Astrocyte of the hippocampus (primary cell): ENCODE data around the gene DSCAML1.
"Not testable (repeated sequence)": the region's sequence is repeated elsewhere in the genome, so short reads cannot be mapped to it uniquely, and the experiment has no call there.

ENCODE experiments used
- DNase-seq: peaks from one replicate; pipeline ENCODE4 v3.0.0; 2011; ENCODE audit warnings: low read depth, low spot score

Gene DSCAML1

DNA sequence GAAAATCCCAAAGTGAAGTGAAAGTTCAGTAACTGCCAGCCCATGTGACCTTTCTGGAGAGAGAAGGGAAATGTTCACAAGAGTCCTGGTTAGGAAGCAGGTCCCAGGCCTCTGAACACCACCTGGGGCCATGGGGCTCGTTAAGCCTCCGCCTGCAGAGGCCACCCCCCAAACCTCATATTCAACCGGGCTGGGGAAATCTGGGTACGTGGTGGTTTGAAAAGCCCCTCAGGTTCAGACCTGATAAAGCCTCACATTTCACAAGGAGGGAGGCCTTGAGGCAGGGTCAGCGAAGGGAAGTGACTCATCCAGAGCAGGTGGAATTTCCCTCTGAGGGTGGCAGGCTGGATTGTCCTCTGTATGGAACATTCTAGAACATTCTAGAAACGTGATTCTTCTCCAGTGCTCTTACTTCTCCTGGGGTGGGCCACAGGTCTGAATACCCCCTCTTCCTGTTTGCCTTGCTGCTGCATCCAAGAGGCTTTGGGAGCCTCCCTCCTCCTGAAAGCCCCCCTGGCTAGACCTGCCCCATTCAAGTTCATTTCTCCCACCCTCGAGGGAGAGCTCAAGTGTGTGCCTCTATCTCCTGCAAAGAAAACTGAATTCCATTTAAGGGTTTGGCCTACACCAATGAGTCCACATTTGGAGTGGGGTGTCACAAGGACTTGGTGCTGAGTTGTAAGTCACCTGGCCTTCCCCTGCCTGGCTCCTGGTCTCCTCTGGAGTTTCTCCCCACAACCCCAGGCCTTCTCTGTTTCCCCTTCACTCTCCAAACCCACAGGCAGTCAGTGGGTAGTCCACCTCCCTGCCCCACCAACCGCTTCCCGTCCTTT, 21.2 kb upstream of the DSCAML1 start:
- peak; percentile 48 for DNase-seq

DNA sequence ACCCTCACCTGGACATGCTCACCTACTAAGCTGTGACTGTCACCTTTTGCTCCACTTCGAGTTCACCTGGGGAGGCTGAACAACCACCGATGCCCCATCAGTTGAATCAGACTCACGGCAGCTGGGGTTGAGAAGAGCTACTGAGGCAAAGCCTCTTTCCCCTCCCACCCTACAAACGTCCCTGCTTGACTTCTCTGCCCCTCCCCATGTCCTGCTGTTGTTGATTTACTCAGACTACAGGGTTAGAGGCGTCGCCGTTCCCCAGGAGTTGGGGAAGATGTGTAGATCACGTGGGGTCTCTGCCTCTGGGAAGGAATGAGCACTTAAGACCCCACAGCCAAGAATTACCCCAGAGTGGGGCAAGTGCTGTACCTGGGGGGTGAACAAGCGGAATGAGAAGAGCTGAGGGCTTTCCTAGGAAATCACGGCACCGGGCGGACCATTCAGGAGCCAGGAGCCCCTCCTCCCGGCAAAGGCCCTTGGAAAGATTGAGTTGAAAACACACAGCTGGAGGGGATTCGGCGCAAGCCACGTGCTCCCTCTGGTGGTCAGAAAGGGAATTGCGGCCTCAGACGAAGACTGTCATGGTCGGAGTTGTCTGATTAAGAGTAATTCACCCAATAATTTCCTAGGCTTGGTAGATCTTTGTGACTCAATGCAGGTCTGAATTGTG, 20.5 kb upstream of the DSCAML1 start:
- peak; percentile 90 for DNase-seq

DNA sequence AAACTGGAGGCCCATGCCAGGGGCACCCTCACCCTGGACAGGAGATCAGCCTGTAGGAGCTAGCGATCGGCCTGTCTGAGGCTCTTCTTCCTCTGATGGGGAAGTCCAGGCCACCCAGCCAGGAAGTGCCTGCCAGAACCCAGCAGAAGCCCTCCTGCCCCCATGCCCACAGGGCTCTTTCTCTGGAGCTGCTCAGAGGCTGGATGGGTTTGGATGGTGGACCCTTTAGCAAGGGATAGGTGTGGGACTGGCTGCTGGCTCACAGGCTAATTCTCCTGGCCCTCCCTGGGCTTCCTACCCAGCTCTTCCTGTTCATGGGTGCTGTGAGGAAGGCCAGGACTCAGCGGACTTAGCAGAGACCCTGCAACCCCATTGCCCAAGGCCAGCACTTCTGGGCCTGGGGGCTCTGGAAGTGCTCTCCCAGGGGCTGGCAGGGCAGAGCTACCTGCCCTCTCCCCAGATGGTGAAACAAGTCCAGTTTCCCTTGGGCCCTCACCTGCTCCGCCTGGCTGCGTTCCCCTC, 19.9 kb upstream of the DSCAML1 start:
- no peak for DNase-seq

DNA sequence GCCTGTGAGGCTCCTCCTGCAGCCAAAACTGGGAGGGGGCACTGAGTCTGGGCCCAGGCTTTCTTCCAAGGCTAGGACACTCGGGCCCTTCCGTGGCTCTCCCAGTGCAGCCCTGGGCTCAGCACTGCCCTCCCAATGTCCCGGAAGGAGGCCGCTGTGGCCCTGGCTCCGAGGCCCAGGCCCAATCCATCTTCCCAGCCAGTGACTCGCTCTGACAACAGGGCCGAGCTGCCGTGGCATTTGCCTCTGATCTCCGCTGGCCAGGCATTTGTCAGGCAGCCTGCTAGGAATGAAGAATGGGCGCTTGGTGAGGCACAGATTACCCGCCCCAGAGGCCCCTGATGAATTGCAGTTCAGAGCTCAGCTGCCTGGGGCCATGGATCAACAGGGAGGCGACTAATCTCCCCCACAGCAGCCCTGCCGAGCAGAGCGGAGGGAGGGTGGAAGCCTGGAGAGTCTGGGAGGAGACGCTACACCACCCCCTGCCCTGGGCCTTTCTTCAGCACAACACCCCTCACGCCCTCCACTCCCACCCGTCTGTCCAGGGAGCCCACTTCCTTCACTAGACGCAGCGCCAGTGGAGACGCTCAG, 19.2 kb upstream of the DSCAML1 start:
- DNase-seq = peak; percentile 69

DNA sequence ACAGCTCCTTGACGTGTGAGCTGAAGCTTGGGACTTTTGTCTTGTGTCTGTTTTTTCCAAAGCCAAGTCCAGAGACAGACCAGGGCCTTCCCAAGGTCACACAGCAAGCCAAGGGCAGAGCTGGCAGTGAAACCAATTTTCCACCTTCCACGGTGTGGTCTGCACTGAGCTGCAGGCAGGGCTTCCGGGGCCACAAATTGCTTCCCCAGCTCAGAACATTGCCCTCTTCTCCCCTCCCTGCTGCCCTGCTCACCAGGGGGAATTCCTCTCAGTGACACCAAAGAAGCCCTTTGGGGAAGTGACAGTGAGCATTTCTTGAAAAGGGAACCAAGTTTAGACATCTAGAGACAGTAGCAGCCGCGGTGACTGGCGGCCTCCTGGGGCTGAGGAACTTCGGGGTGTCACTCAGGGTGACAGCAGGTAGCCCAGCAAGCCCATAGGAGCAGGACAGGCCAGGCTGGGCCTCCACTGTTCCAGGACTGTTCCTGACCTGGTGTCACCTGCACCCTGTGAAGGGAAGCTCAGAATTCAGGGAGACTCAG, 18.3 kb upstream of the DSCAML1 start:
- DNase-seq = no peak

DNA sequence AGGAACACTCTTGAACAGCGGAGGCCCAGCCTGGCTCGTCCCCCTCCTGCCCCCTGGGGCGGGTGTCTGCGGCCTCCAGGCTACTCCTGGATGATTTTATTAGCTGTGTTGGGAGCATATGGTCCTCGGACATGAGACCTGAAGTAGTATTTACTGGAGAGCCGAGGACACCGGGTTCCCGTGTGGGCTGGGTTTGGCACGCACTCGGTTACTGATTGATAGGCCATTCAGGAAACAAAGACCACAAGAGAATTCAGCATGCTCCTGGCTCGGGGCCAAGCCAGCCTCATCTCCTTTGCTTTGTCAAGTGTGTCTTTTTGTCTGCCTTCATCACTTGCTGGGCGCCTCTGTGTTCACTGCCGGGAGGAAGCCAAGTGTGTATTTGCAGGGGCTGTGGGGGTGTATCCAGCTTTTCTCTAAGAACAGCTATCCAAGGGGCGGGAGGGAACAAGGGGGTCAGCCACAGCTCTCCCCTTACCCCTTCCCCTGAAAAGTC, 17.8 kb upstream of the DSCAML1 start:
- DNase-seq = peak; percentile 50

DNA sequence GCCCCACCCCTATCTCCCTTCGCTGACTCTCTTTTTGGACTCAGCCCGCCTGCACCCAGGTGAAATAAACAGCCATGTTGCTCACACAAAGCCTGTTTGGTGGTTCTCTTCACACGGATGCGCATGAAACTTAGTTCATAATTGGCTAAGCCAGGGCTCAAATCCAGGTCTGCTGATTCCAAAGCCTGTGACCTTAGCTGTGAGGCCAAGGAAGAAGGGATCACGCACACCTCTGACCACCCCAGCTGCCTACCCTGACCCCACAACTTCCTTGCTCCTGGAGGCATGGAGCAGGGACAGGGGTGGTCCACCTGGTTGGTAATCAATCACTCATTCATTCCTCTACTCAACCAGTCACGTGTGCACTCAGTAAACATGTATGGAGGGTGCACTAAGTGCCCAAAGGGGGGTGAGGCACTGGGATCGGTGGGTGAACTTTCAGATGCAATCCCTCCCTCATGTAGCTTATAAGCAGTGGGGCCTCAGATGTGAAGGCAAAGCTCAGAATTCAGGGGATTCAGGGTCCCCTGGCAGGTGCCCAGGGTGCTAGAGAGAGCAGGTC, 17.3 kb upstream of the DSCAML1 start:
- no peak for DNase-seq

DNA sequence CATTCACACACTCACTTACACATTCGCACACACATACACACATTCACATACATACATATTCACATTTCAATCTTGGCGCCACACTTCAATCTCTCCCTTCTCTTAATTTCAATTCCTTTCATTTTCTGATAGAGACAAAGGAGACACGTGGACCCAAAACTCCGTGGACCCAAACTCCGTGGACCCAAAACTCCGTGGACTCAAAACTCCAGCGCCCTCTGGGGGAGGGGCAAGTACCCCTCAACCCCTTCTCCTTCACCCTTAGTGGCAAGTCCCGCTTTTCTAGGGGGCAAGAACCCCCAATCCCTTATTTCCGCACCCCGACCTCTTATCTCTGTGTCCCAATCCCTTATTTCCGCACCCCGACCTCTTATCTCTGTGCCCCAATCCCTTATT, 13.0 kb upstream of the DSCAML1 start:
- DNase-seq = not testable (repeated sequence)

DNA sequence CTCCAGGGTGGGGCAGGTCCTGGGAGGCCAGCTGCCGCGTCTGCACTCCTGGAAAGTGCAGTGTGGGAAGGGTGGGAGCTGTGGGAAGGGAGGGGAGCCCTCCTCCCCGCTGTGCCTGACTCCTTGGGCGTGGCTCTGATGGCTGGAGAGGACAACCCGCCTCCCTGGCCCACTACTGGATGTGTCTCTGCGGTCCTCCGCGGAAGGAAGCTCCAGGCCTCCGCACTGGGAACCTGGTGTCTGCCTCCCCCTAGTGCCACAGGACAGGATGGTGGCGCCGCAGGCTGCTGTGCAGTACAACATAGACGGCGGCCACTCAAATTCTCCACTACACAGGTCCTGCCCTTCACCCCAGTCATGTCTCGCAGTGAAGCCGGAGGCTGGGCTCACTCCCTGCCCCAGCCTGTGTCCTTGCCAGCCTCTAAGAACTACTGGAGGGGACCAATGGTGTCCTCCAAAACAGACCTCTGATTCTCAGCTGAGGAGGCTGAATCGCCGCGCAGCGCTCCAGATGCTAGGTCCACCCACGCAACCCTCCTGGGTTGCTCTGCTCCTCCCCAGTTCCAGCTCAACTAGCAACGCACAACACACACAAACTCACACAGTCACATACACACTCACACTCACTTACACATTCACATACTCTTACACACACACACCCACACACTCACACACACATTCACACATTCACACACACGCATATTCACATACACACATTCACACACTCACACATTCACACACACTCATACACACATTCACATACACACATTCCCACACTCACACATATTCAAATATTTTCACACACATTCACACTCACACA, 12.4 kb upstream of the DSCAML1 start:
- peak; percentile 73 for DNase-seq

DNA sequence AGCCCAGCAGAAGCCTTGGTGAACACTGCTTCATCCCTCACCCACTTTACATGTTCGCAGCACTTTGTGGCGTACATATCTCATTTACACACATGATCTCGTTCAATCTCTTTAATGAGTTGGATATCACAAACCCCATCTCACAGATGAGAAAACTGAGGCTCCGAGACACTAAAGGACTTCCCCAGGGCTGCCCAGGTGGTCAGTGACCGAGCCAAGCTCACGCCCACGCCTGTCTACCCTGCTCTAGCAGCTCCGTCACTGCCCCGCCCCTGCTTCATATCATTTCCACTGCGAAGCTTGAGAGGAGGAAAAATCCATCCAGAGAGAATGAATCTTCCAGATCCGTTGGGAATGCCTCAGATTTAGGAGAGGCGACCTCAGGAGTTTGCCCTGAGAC, 11.8 kb upstream of the DSCAML1 start:
- no peak for DNase-seq

DNA sequence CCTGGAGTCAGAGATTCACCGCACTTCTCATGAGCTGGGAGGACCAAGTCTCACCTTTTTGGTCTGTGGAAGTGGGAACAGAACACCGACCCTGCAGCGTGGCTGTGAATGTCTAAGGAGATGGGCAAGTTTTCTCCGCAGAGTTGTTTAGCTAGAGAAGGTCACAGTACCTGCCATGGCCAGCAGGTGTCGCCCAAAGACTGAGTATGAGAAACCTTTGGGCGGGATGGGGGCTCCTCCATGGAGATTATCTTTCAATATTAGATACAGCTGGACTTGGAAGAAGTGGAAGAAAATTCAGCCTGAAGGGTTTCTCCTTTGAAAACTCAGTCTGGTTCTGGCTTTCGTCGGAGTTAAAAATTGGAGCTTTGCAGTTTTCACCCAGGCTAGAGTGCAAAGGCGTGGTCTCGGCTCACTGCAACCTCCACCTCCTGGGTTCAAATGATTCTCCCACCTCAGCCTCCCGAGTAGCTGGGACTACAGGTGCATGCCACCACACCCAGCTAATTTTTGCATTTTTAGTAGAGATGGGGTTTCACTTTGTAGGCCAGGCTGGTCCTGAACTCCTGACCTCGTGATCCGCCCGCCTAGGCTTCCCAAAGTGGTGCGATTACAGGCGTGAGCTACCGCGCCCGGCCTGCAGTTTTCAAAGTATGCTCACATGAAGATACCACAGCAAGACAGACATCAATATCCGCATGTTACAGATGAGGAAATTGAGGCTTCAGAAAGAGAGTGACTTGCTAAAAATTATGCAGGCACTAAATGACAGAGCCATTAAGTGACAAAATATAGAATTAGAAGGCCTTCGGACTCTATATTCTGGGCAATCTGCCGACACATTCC, 10.7 kb upstream of the DSCAML1 start:
- peak; percentile 57 for DNase-seq

DNA sequence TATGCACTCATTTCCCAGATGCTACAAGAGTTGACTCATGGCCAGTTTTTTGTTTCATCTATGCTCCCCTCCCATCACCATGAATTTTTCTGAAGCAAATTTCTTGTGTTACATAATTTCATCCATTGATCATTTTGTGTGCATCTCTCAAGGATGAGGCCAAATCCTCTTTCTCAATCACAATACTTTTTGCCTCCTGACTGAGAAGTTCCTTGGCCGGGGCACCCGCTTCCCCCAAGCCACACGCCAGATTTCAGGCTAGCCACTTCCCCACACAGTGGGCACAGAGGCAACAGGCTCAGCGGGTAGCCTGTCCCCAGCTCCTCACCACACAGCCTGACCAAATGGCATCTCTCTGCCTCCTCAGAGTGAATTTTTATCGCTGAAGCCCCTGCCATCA, 9.8 kb upstream of the DSCAML1 start:
- no peak for DNase-seq

DNA sequence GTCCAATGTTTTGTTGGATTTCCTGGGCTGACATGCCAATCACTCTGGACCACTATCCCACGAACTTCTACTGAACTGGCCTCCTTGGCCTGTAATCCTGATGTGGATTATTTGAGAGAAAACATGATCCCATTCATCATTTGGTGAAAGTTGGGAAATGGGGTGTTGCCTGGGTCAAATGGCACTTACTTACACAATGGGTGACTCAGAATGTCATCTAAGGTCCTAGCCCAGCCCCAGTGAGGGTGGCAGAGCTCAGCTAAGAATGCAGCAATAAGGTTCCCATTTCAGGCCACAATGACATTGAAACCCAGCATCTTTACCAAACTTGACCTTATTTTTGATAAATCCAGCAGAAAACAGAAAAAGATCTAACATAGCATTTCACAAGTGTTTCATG, 8.0 kb upstream of the DSCAML1 start:
- no peak for DNase-seq

DNA sequence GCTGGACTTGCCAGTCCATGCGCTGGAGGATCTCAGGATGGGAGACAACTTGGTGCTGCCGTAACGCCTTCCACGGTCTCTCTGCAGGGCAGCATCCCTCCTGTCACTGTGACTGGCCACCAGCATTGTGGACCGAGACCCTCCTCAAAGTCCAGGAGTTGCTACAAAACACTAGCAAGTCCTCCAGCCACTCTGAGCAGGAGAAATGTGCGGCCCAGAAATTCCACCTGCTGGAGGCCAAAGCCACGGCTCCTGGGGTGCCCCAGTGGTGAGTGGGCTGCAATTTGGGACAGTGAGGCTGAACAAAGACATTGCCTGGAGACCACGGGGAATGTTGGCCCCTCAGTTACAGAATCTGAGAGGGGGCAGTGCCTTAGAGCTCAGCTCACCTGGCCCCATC, 6.9 kb upstream of the DSCAML1 start:
- no peak for DNase-seq

DNA sequence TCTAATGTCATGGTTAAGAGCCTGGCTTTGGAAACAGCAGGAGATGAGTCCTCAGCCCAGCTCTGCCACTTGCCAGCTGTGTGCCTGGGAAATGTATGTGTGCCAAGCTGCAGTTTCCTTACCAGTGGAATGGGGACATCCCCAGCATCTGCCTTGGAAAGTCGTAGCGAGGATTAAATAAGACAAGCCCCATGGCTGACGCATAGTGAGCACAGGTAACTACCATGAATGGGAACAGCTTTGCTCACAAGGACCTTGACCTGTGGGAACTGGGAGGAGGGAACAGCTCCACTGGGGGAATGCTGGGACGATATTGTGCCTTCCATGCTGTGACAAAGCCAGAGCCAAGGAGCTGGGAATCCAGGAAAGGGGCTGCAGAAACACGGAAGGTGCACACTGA, 2.6 kb upstream of the DSCAML1 start:
- no peak for DNase-seq

DNA sequence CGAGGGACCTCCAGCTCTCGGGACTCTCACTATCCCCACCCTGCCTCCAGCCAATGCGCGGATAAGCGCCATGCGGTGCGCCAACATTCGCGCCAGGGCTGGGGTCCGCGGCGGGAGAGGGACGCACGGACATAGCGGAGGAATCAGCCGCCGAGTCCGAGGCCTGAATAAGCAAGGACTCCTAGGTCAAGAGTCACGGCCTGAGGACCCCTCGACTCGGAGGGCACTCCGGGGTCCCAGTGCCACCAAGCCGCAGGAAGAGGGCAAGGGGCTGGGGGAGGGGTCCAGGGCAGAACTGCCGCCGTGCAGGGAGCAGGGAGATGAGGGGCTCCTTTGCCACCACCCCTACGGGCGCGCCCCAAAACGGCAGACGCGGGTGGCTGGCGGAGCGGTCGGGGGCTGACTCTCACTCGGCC, 552 bp downstream of the DSCAML1 start:
- no peak for DNase-seq

DNA sequence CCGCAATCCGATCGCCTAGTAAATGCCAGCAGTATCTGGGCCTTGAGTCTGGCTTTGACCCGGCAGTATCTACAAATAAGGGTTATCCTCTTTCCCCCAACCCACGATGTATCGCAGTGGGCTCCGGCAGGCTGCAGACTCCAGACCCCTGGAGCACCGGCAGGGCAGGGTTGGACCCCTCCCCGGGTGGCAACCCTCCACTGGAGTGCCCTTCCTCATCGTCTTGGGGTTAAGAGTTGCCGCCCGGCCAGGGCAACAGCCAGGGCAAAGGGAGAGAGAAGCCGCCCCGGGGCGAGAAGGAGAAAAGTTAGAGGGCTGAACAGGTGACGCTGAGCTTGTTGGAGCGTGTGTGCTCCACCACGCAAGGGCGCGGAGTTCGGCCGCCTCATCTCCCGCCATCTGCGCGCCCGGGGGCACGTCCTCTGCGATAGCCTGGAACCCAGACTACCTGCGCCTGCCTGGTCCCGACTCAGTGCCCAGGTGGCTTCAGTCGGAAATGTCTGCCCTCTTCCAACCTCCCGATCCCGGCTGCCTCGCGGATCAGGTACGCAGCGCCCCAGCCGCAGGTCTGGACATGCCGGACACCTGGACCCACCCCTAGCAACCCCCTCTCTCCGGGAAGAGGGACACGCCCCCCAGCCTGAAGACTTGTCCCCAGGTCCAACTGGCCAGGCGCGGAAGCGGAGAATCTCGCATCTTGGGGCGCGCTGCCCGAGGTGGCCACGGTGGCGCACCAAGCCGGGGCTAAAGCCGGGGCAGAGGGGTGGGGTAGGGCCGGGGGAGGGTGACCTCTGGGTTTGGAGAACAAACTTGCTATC, 1.2 kb downstream of the DSCAML1 start:
- no peak for DNase-seq

DNA sequence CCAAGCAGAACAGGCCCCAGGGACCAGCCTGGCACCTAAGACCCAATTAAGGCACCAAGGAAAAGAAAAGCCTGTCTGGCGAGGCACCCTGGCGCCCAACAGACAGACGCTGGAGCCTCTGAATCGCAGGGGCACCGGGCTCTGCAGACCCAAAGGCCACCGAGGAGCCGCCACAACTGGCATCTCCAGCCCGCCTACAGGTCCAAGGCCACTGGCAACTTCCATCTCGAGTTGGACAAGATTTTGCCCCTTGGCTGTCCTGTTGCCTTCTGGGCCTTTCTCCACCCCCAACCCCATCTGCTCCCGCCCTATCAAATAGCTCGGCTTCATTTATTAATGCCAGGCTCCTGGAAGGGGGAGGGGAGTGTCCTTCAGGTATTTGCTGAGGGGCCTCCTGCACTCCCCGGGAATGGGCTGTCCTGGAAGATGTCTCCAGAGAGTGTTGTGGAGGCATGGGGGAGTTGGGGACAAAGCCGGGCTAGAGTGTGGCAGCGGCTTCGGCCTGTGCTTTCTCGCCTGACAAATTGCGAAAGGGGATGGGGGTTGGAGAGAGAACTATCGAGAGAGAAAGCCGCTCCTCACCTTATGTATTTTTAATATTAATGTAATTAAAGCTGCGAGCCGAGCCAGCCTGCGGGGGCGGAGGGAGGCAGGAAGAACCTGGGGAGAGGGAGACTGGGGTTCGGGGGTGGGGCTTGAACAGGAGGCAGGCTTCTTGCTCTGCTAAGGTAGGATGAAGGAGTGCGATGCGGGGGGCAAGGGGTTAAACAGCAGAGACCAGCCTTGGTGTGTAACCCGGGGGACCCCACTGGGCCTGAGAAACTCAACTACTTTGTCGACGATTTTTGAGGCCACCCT, 2.0 kb downstream of the DSCAML1 start:
- no peak for DNase-seq
